GM21529 (cell line): ENCODE data around the gene TNXB.

ENCODE experiments used
- ATAC-seq: cut with Tn5 transposase; IDR thresholded peaks from one replicate; pipeline ENCODE4 v1.9.1; 2021; ENCODE audit not compliant: unreplicated experiment

The TNXB gene, protein sequence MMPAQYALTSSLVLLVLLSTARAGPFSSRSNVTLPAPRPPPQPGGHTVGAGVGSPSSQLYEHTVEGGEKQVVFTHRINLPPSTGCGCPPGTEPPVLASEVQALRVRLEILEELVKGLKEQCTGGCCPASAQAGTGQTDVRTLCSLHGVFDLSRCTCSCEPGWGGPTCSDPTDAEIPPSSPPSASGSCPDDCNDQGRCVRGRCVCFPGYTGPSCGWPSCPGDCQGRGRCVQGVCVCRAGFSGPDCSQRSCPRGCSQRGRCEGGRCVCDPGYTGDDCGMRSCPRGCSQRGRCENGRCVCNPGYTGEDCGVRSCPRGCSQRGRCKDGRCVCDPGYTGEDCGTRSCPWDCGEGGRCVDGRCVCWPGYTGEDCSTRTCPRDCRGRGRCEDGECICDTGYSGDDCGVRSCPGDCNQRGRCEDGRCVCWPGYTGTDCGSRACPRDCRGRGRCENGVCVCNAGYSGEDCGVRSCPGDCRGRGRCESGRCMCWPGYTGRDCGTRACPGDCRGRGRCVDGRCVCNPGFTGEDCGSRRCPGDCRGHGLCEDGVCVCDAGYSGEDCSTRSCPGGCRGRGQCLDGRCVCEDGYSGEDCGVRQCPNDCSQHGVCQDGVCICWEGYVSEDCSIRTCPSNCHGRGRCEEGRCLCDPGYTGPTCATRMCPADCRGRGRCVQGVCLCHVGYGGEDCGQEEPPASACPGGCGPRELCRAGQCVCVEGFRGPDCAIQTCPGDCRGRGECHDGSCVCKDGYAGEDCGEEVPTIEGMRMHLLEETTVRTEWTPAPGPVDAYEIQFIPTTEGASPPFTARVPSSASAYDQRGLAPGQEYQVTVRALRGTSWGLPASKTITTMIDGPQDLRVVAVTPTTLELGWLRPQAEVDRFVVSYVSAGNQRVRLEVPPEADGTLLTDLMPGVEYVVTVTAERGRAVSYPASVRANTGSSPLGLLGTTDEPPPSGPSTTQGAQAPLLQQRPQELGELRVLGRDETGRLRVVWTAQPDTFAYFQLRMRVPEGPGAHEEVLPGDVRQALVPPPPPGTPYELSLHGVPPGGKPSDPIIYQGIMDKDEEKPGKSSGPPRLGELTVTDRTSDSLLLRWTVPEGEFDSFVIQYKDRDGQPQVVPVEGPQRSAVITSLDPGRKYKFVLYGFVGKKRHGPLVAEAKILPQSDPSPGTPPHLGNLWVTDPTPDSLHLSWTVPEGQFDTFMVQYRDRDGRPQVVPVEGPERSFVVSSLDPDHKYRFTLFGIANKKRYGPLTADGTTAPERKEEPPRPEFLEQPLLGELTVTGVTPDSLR (N-terminal part only)

DNA sequence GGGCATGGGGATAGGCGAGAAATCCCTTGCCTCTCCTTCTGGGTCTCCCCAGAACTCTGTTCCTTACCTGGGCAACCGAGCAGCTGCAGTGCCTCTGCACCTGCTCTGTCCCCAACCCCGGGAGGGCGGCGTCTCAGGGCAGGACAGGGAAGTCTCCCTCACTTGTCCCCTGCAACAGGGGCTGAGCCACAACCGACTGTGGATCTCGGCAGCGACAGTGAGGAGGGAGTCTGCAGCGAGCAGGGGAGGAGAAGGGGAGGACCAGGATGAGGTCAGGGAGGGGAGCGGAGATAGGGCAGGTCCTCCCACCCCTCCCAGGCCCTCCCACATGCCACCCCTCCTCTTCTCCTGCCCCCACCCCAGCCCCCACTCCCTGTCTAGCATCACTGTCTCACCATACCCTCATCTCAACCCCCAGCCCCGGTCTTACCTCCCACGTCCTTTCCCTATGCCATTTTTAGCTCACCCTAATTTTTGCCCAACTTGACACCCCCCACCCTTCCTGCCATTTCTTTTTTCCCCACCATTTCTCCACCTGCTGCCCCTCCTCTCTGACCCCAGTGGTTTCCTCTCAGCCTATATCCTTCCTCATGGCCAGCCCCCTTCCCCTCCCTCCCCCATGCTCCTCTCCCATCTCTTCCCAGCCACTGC lies at the start of gene TNXB:
TNXB (minus strand) TSS at position 225 of the 651 bp plus-strand sequence. CDS start 11,140 bp downstream, outside the sequence.
- no peak for ATAC-seq

DNA sequence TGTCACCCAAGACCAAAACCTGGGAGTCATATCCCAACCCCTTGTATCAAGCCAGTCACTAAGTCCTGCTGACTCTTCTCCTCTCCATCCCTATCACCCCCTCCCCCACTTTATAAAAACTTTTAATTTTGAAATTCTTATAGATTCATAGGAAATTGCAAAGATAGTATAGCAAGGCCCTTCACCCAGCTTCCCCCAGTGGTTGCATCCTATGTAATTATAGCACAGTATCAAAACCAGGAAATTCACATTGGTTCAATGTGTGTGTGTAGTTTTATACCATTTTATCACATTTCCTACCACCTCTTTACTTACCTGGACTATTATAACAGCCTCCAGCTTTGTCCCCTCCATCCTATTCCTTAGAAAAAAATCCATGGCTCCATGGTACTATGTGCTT lies 48.9 kb upstream of the TNXB start:
- no peak for ATAC-seq

DNA sequence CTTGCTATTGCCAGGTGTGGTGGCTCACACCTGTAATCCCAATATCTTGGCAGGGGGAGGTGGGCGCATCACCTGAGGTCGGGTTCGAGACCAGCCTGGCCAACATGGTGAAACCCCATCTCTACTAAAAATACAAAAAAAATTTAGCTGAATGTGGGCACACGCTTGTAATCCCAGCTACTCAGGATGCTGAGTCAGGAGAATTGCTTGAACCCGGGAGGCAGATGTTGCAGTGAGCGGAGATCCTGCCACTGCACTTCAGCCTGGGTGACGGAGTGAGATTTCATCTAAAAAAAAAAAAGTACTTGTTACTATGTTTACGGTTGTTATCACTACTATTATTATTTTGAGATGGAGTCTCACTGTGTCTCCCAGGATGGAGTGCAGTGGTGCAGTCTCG lies 47.8 kb upstream of the TNXB start:
- ATAC-seq = no peak

DNA sequence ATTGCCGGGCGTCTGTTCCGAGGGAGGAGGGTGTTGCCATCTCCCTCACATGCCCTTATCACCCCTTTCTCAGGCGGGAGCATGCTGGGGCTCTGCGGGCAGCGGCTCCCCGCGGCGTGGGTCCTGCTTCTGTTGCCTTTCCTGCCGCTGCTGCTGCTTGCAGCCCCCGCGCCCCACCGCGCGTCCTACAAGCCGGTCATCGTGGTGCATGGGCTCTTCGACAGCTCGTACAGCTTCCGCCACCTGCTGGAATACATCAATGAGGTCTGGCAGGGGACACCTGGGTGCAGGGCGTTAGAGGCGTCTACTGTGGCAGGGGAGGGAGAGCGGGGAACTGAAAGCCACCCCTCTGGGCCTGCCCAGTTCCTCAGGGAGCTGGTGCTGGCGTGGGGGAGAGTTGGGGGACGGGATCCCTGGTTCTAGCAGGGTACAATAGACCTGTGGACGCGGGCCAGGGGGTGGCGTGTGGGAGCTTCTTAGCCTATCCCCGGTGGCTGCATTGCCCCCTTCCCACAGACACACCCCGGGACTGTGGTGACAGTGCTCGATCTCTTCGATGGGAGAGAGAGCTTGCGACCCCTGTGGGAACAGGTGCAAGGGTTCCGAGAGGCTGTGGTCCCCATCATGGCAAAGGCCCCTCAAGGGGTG lies 45.5 kb upstream of the TNXB start:
- peak; percentile 75 for ATAC-seq

DNA sequence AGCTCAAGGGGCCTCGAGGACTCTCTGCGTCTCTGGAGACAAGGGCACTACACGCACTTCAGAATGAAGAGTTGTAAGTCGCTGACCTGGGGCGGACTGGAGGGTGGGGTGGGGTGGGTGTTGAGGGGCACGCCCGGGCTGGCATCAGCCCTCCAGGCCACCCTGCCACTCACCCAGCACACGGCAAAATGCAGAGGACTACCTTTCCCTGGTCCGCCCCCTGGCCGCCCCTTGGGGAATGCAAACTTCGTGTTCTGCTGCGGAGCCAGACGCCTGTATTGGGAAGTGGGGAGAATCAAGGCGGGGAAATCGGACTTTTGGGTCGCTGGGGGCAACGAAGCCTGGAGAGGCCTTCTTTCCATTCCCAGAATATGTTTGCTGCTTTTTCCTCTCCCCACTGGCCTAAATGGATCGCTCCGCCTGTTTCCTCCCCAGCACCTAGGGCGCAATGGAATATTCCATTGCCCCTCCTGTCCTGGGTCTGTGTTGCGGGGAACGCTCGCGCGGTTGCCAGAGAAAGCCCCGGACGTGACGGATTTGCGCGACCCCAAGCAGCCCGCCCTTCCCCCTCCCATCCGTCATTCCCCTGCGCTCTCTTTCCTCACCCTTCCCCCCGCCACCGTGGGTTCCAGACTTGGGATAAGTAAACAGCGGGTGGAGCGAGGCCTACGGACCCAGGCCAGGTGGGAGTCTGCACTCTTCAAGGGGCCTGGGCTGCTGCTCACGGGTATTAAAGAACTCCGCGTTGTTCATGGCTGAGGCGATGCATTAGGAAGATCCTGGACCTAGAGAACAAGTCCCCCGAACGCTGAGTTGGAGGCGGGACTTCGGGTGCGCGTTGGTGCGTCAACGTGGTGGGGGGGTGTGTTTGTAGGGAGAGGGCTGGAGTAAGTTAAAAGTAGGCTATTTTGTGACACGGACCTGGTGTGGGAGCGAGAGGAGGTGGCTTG lies 44.7 kb upstream of the TNXB start, which contains the start of gene PPT2:
PPT2 (plus strand) TSS at position 578 of the 950 bp plus-strand sequence. CDS start 454 bp downstream, outside the sequence.
- ATAC-seq = peak; percentile 41

DNA sequence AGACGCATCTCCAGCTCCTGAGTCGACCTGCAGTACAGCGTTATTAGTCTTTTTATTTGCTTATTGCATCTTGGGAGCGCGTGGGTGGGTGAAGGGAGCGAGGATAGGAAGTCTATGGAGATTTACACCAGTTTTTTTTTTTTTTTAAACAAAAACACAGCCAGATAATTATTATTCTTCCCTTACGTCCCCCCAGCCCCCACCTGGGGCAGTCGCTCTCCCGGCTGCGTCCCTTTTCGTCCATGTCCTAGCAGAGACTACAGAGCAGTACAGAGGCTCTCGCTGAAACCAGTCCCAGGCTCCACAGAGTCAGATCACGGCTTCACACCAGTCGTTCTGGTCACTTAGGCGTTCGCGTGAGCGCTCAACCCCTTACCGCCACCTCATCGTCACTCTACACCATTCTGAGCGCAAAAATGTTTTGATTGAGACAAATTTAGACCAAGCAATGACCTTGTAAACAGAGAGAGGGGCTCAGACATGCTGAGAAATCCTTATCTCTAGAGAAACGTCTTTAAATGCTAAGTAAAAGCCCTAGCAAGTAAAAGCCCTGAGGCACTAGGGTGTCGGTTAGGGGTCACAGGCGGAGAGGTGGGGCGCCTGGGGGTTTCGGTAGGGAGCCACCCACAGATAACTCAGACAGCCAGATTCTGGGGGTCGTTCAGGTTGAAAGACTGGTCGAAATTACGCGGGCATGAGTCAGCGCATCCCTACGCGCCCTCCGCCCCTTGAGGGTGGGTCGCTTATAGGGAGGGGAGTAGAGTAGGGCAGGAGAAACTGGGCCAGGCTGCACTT lies 43.8 kb upstream of the TNXB start:
- no peak for ATAC-seq

DNA sequence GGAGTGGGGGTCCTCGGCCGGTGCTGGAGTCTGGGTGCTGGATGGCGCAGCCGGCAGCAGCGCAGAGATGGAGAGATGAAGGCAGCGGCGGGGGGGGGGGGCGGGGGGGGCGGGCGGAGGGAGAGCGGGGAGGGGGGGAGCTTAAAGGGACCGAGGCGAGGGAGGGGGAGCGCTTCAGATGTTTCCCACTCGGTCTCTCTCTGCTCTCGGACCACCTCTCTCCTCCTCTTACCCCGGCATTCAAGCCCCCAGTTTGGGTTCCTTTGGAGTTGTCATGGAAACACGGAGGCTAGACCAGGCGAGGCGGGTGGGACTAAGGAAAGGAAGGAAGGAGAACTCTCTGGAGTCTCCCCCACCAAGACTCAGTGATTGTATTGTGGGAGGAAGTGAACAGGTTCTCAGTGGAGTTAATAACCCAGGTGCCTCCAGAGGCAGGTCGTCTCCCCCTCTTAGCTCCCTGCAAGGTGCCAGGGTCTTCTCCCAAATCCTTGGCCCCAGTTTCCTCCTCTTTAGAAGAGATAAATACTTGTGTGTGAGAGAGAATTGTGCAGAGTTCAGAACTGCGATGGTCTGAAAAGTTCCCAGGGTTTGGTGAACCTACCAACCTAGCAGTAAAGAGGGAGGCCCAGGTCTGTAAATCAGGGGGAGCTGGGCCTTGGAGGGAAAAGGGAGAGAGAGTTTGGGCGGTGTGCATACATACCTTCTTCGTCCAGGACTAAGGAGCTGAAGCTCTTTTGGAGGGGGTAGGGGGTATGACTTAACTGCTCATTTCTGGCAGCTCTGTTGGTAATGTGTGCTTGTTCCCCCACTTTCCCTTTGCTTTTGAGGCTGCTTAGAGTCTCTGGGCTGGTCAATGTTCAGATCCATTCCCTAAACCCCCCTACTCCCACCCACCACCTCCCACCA lies 43.0 kb upstream of the TNXB start, which contains the start of gene PRRT1:
PRRT1 (minus strand) TSS at position 77 of the 906 bp plus-strand sequence. CDS start 112 bp downstream, outside the sequence.
- no peak for ATAC-seq

DNA sequence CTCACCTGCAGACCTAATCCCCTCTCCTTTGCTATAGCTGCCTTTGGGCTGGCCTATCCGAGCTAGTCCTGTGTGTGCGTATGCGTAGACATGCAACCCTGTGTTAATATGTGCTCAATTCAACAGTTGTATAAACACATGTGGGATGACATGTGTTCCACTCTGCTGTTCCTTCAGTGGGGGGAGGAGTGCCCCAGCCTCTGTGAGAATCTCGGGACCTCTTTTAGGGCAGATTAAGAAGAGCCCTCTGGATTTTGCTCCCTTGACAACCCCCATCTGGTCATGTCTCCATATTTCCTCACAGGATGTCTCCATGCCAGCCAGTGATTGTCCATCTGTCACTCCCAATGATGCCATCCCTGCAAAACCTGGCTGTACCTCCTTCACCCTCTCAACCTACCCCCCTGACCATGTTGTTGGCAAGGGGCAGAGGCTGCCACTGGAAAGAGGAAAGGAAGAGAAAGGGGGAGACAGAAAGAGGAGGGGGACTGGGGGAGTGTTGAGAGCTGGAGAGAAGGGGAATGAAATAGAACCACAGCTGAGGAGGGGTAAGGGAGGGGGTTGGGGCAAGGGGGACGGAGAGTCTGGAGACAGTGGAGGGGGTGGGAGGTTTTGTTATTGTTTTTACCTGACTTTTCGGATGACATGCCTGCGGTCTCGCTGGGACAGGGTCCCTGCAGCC lies 42.2 kb upstream of the TNXB start:
- ATAC-seq = no peak

DNA sequence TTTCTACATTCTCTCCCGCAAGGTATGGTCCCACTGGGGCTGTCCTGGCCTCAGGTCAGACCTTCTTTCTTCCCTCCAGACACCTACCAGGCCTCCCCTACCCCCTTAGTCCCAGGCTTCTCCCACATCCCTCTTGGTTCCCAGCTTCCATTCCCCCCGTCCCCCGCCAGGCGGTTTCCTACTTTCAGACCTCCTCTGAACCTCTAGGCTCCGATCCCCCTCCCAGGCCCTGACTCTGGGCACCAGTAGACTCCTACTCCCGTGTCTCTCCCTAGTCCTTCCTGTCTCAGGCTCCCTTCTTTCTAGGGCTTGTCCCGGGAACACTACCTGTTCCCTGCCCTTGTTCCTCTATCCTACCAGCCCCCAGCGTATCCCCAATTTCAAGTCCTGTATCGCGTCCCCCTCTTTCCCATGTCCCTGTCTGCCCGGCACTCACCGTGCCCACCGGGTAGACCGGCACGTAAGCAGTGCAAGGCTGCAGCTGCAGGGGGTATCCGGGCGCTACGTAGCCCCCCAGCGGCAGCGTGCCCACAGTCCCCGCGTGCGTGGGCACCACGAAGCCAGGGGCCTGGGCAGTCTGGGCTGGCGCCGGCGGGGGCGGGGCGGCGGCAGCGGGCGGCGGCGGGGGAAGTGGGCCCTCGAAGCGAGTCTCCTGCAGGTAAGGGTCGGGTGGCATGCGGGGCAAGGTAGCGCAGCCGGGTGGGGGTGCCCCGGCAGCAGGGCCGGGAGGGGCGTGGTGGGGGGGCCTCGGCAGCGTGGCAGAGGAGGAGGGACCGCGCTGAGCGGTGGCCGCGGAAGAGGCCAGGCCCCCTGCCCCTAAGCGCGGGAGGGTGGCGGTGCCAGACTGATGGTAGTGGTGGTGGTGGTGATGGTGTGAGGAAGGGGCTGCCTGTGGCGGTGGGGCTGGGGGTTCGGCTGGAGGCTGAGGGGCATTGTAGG lies 41.1 kb upstream of the TNXB start:
- no peak for ATAC-seq

DNA sequence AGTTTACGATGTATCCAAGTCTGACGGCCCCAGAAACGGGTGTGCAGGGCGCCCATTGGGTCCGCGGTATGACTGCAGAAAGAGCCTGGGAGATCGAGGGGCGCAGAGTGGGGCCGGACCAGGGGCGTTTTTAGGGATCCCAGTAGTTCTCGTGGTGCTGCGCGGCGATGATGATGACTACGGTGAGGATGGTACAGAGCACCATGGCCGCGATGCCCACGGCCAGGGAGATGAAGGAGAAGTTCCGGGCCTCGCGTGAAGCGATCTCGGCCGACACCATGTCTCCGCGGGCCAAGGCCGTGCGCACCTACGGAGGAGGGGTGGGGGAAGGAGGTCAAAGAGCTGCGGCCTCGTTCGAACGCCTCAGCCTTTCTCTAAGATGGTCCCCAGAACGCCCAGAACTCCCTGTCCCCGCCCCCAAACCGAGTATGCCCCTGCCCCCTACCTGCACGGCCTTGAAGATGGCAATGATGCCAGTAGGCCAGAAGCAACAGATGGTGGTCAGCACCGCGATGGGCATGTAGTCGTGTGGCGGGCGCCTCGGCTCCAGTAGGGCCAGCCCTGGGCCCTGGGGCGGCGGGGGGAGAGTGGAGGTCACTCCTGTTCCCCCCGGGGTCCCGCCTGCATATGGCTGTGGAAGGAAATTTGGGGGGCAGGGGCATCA lies 40.1 kb upstream of the TNXB start:
- no peak for ATAC-seq

DNA sequence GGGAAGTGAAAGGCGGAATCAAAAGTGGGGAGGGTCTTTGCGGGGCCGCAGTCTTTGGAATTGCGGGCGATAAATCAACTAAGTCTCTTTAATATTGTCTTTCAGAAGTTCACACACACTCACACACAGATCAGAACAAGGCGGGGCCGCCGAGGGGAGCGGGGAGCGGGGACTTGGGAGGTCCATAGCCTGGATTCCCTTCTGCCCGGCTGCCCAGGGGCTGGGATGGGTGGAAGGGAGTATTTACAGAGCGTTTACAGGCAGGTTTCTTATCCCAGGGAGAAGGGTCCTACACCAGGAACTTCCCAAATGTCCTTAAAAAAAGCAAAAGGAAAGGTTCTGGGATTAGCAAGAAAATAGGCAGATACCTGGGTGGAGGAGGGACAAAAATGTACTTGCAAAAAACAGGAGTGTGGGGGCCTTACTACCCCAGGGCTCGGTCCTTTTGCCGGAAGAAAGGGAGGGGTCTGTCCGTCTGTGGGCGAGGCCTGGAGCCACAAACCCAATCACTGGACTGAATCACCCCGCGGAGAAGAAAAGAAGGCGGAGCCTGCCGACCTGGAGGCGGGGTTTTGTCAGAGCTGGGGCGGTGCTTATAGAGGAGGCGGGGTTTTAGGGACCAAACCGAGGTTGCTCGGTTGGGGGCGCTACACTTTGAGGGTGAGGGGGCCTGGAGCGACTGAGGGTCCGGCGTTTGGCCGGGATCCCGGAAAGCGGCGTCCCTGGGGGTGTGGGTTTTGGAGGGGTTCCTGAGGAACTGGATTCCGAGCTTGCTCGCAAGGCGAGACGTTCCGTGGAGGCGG lies 39.4 kb upstream of the TNXB start:
- ATAC-seq = no peak

DNA sequence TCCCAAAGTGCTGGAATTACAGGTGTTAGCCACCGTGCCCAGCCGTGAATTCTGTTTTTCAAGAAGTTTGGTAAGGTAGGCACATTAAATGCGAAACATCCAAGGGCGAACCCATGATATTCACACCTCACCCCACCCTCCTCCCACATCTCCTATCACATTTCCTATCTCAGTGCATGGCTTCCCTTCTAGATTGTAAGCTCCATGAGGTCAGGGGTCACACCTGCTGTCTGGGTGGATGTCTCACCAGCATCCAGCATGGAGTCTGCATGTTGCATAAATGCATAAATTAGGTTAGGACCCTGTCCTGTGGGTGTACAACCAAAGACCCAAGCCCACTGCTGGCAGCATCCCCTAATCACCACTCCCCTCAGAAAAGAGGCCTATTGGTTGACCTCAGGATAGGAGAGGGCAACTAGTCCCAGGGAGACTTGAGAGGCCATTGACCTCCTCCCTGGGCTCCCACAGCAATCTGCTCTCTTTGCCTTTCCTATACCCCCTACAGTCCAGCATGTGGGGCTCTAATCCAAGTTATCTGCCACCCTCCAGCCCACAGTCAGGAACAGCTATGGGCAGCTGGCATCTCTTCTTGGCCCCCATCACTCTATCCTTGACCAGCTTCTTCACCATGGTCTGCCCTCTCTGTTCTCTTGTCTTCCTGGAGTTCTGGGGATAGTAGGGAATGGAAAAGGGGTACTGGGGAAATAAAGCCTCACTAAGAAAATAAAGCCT lies 38.4 kb upstream of the TNXB start:
- no peak for ATAC-seq

DNA sequence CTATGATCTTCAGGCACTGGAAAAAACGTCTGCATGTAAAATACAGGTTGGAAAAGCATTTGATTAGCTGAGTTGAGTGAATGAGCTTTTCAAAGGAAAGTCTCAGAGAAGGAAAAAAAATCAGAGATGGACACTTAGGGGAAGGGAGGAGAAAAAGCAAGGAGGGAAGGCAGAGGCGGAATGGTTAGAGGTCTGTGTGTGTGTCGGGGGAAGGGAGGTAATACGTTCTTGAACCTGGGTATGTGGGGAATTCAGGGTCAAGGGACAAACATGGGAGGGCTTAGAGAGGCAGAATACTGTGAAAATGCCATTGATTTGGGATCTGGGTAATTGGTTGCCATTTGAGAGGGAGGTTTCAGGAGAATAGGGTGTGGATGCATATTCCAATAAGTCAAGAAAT lies 37.5 kb upstream of the TNXB start:
- ATAC-seq = no peak
